HEK293 (cell line): Measurements from ENCODE around the gene KHDC1L.

ENCODE experiments used
- BCL11A ChIP-seq: fragments of 450-650 bp; formaldehyde crosslinking; IDR thresholded peaks from 2 replicates; pipeline ENCODE4 v1.5.1; 2016; ENCODE audit warnings: low read depth, missing biosample characterization, missing genetic modification characterization
- BCL11B ChIP-seq: fragments of 450-650 bp; formaldehyde crosslinking; IDR thresholded peaks from 2 replicates; pipeline ENCODE4 v1.5.1; 2016; ENCODE audit warnings: low read depth, missing biosample characterization, missing genetic modification characterization
- CTCF ChIP-seq: fragments of 450-650 bp; formaldehyde crosslinking; IDR thresholded peaks from 2 replicates; pipeline ENCODE4 v1.5.1; 2016; ENCODE audit warnings: missing biosample characterization, missing genetic modification characterization
- GLIS1 ChIP-seq: fragments of 450-650 bp; formaldehyde crosslinking; IDR thresholded peaks from 2 replicates; pipeline ENCODE4 v1.5.1; 2016; ENCODE audit warnings: missing biosample characterization, missing genetic modification characterization
- KLF7 ChIP-seq: fragments of 450-650 bp; formaldehyde crosslinking; IDR thresholded peaks from 2 replicates; pipeline ENCODE4 v1.5.1; 2016; ENCODE audit warnings: missing biosample characterization, missing genetic modification characterization, borderline replicate concordance
- MEIS1 ChIP-seq: sonication (generic); formaldehyde crosslinking; IDR thresholded peaks from 2 replicates; pipeline ENCODE4 v1.8.1; 2022; ENCODE audit warnings: missing genetic modification reagents, mild to moderate bottlenecking, borderline replicate concordance
- SP3 ChIP-seq: fragments of 450-650 bp; formaldehyde crosslinking; IDR thresholded peaks from 2 replicates; pipeline ENCODE4 v1.5.1; 2016; ENCODE audit warnings: missing biosample characterization, missing genetic modification characterization
- TRIM28 ChIP-seq: IDR thresholded peaks from 2 replicates; pipeline ENCODE4 v1.6.1; 2011; ENCODE audit warnings: low read length, control low read depth, borderline replicate concordance
- ZBTB17 ChIP-seq: fragments of 450-650 bp; formaldehyde crosslinking; IDR thresholded peaks from 2 replicates; pipeline ENCODE4 v1.5.1; 2016; ENCODE audit warnings: missing biosample characterization, missing genetic modification characterization
- ZFP41 ChIP-seq: fragments of 450-650 bp; formaldehyde crosslinking; IDR thresholded peaks from 2 replicates; pipeline ENCODE4 v1.5.1; 2016; ENCODE audit warnings: missing biosample characterization, missing genetic modification characterization, borderline replicate concordance
- ZNF132 ChIP-seq: fragments of 450-650 bp; formaldehyde crosslinking; IDR thresholded peaks from 2 replicates; pipeline ENCODE4 v1.5.1; 2017; ENCODE audit warnings: missing biosample characterization, missing genetic modification characterization, borderline replicate concordance
- ZNF146 ChIP-seq: fragments of 450-650 bp; formaldehyde crosslinking; IDR thresholded peaks from 2 replicates; pipeline ENCODE4 v1.5.1; 2016; ENCODE audit warnings: missing biosample characterization, missing genetic modification characterization
- ZNF2 ChIP-seq: fragments of 450-650 bp; formaldehyde crosslinking; IDR thresholded peaks from 2 replicates; pipeline ENCODE4 v1.5.1; 2016; ENCODE audit warnings: missing biosample characterization, missing genetic modification characterization
- ZNF292 ChIP-seq: fragments of 450-650 bp; formaldehyde crosslinking; IDR thresholded peaks from 2 replicates; pipeline ENCODE4 v1.5.1; 2016; ENCODE audit warnings: low read depth, missing biosample characterization, missing genetic modification characterization, borderline replicate concordance
- ZNF324 ChIP-seq: fragments of 450-650 bp; formaldehyde crosslinking; IDR thresholded peaks from 2 replicates; pipeline ENCODE4 v1.5.1; 2016; ENCODE audit warnings: missing biosample characterization, missing genetic modification characterization
- ZNF341 ChIP-seq: fragments of 450-650 bp; formaldehyde crosslinking; IDR thresholded peaks from 2 replicates; pipeline ENCODE4; 2016; ENCODE audit warnings: low read depth, missing biosample characterization, missing genetic modification characterization
- ZNF354C ChIP-seq: fragments of 450-650 bp; formaldehyde crosslinking; IDR thresholded peaks from 2 replicates; pipeline ENCODE4 v1.5.1; 2016; ENCODE audit warnings: missing biosample characterization, missing genetic modification characterization, low read depth, borderline replicate concordance
- ZNF473 ChIP-seq: fragments of 450-650 bp; formaldehyde crosslinking; IDR thresholded peaks from 2 replicates; pipeline ENCODE4 v1.5.1; 2017; ENCODE audit warnings: missing biosample characterization, missing genetic modification characterization
- ZNF501 ChIP-seq: fragments of 450-650 bp; formaldehyde crosslinking; IDR thresholded peaks from 2 replicates; pipeline ENCODE4 v1.5.1; 2016; ENCODE audit warnings: missing biosample characterization, missing genetic modification characterization
- ZNF585B ChIP-seq: fragments of 450-650 bp; formaldehyde crosslinking; IDR thresholded peaks from 2 replicates; pipeline ENCODE4 v1.5.1; 2016; ENCODE audit warnings: missing biosample characterization, missing genetic modification characterization
- ZNF660 ChIP-seq: fragments of 450-650 bp; IDR thresholded peaks from 2 replicates; pipeline ENCODE4 v1.5.1; 2018; ENCODE audit warnings: missing biosample characterization, mild to moderate bottlenecking, missing genetic modification characterization
- ZNF76 ChIP-seq: fragments of 450-650 bp; formaldehyde crosslinking; IDR thresholded peaks from 2 replicates; pipeline ENCODE4; 2016; ENCODE audit warnings: low read depth, missing biosample characterization, missing genetic modification characterization, borderline replicate concordance
- ZNF777 ChIP-seq: fragments of 450-650 bp; formaldehyde crosslinking; IDR thresholded peaks from 2 replicates; pipeline ENCODE4 v1.5.1; 2017; ENCODE audit warnings: missing biosample characterization, missing genetic modification characterization, borderline replicate concordance
- ZNF791 ChIP-seq: fragments of 450-650 bp; formaldehyde crosslinking; IDR thresholded peaks from 2 replicates; pipeline ENCODE4 v1.5.1; 2016; ENCODE audit warnings: missing biosample characterization, missing genetic modification characterization
- TF ChIP-seq, protein P1 (sequence below): fragments of 450-650 bp; IDR thresholded peaks from 2 replicates; pipeline ENCODE4 v1.5.1; 2018; ENCODE audit warnings: missing biosample characterization, mild to moderate bottlenecking, missing genetic modification characterization
- TF ChIP-seq, protein P2 (sequence below): fragments of 450-650 bp; formaldehyde crosslinking; IDR thresholded peaks from 2 replicates; pipeline ENCODE4 v1.5.1; 2017; ENCODE audit warnings: missing biosample characterization, missing genetic modification characterization

The KHDC1L gene

DNA sequence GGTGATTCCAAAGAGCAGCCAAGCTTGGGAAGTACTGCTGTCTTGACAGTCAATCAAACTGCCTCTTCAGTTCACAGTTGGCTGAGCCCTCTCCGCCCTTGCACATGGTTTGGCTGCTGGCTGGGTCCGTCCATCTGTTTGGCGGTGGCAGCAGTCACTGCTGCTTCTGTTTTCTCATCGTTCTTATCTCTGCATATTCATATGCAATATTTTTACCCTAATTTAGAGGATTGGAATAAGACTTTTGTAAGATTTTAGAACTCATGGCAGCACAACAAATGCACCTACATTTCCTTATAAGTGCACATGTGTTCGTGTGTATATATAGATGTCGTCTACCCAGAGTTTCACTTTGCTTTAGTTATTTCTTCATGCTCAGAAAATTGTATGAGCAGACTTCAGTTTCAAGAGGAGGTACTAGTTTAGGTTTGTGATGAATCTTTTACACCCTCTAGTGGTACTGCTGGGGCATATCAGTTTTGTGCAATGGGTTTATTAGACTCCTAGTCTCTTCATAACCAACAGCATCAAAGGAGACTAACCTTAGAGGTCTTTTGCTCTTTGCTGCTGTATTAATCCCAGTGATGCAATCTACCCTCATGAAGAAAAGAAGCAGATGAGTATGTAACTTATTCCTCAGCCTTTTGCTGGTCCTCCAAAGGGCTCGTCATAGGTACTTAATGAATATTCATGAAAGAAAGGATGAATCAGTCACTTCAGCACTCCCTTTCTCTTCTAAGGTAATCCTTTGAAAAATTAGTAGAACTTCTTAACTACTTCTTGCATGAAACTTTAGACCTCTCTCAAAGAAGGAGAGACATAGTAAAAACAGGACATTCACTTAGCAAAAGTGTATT is 44.3 kb downstream of the KHDC1L start (continued):
- TF ChIP-seq ZNF473 (no peak), BCL11A (no peak), ZNF354C (tag by site-specific recombination) (no peak), ZNF660 (tag by site-specific recombination) (peak; percentile 73), SP3 (tag by site-specific recombination) (no peak), ZNF292 (no peak), BCL11B (tag by site-specific recombination) (no peak), ZNF76 (no peak), ZNF791 (no peak), GLIS1 (tag by site-specific recombination) (no peak), ZNF132 (no peak), ZNF777 (tag by site-specific recombination) (no peak), ZNF146 (tag by site-specific recombination) (no peak), ZNF324 (tag by site-specific recombination) (no peak), ZNF501 (tag by site-specific recombination) (no peak), ZNF2 (tag by site-specific recombination) (no peak), TRIM28 (0 out of 2 replicates have a peak, but pooled peaks have one; percentile 63), ZBTB17 (tag by site-specific recombination) (no peak), ZNF585B (tag by site-specific recombination) (no peak), MEIS1 (no peak), ZNF341 (tag by site-specific recombination) (no peak), KLF7 (tag by site-specific recombination) (no peak), CTCF (tag by site-specific recombination) (peak; percentile 57), ZFP41 (tag by site-specific recombination) (no peak)
- TF ChIP-seq, protein P1, sequence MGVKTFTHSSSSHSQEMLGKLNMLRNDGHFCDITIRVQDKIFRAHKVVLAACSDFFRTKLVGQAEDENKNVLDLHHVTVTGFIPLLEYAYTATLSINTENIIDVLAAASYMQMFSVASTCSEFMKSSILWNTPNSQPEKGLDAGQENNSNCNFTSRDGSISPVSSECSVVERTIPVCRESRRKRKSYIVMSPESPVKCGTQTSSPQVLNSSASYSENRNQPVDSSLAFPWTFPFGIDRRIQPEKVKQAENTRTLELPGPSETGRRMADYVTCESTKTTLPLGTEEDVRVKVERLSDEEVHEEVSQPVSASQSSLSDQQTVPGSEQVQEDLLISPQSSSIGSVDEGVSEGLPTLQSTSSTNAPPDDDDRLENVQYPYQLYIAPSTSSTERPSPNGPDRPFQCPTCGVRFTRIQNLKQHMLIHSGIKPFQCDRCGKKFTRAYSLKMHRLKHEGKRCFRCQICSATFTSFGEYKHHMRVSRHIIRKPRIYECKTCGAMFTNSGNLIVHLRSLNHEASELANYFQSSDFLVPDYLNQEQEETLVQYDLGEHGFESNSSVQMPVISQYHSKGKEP (tag by site-specific recombination) = no peak
- TF ChIP-seq, protein P2, sequence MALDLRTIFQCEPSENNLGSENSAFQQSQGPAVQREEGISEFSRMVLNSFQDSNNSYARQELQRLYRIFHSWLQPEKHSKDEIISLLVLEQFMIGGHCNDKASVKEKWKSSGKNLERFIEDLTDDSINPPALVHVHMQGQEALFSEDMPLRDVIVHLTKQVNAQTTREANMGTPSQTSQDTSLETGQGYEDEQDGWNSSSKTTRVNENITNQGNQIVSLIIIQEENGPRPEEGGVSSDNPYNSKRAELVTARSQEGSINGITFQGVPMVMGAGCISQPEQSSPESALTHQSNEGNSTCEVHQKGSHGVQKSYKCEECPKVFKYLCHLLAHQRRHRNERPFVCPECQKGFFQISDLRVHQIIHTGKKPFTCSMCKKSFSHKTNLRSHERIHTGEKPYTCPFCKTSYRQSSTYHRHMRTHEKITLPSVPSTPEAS (tag by site-specific recombination) = no peak
